HEK293 (cell line): ENCODE data around the gene PBX3.

Experiments
- CTCF ChIA-PET: fragments of 350-600 bp; formaldehyde crosslinking; extraction: SDS; loops from one replicate; lab custom pipeline; 2021; ENCODE audit warnings: antibody characterized with exemption; lab: Yijun Ruan, JAX
- POLR2A ChIA-PET: fragments of 300-600 bp; formaldehyde crosslinking; extraction: SDS; loops from one replicate; lab custom pipeline; 2020; ENCODE audit warnings: antibody characterized with exemption, inconsistent platforms; lab: Yijun Ruan, JAX
- H3K27ac ChIP-seq: fragments of 200-500 bp; sonication (Bioruptor generic); 2 replicates; pipeline ENCODE4 v1.5.1; 2014; ENCODE audit warnings: low read depth, low read length, control low read depth, inconsistent platforms; ENCODE audit errors: extremely low read depth
- H3K36me3 ChIP-seq, 2 experiments: fragments of 200-500 bp in 1 of 2; sonication (Bioruptor generic) in 1 of 2; 1 replicate in 1 of 2; 2 replicates in 1 of 2; pipeline ENCODE4 v1.5.1; 2014 to 2017; ENCODE audit warnings: inconsistent platforms in 2 of 2, low read length in 2 of 2; ENCODE audit not compliant: control insufficient read depth in 2 of 2, insufficient read depth in 1 of 2
- H3K4me1 ChIP-seq: fragments of 200-500 bp; sonication (Bioruptor generic); 2 replicates; pipeline ENCODE4 v1.5.1; 2014; ENCODE audit warnings: mild to moderate bottlenecking, low read length, inconsistent platforms; ENCODE audit not compliant: control insufficient read depth, insufficient read depth
- H3K4me3 ChIP-seq: 2 replicates; pipeline ENCODE4 v1.5.1; 2011; ENCODE audit warnings: low read depth, mild to moderate bottlenecking, control low read depth, low read length, moderate library complexity
- H3K9me3 ChIP-seq: fragments of 200-500 bp; sonication (Bioruptor generic); 2 replicates; pipeline ENCODE4 v1.5.1; 2014; ENCODE audit warnings: low read depth, low read length, inconsistent platforms; ENCODE audit not compliant: control insufficient read depth, insufficient read depth
- GLI2 ChIP-seq: fragments of 450-650 bp; formaldehyde crosslinking; IDR thresholded peaks from 2 replicates; pipeline ENCODE4; 2017; ENCODE audit warnings: missing biosample characterization, missing genetic modification characterization, low read depth, borderline replicate concordance
- IKZF3 ChIP-seq: fragments of 450-650 bp; IDR thresholded peaks from 2 replicates; pipeline ENCODE4 v1.5.0; 2018; ENCODE audit warnings: missing biosample characterization, mild to moderate bottlenecking, missing genetic modification characterization, moderate library complexity
- OSR2 ChIP-seq: fragments of 450-650 bp; formaldehyde crosslinking; IDR thresholded peaks from 2 replicates; pipeline ENCODE4 v1.5.1; 2016; ENCODE audit warnings: missing biosample characterization, missing genetic modification characterization
- PRDM4 ChIP-seq: fragments of 450-650 bp; formaldehyde crosslinking; IDR thresholded peaks from 2 replicates; pipeline ENCODE4 v1.5.1; 2017; ENCODE audit warnings: missing biosample characterization, missing genetic modification characterization
- ZIC2 ChIP-seq: fragments of 450-650 bp; formaldehyde crosslinking; IDR thresholded peaks from 2 replicates; pipeline ENCODE4 v1.5.1; 2016; ENCODE audit warnings: missing biosample characterization, missing genetic modification characterization
- ZNF121 ChIP-seq: fragments of 450-650 bp; formaldehyde crosslinking; IDR thresholded peaks from 2 replicates; pipeline ENCODE4 v1.5.1; 2016; ENCODE audit warnings: missing biosample characterization, missing genetic modification characterization
- ZNF138 ChIP-seq: fragments of 450-650 bp; formaldehyde crosslinking; IDR thresholded peaks from 2 replicates; pipeline ENCODE4 v1.5.1; 2016; ENCODE audit warnings: missing biosample characterization, missing genetic modification characterization, borderline replicate concordance
- ZNF140 ChIP-seq: fragments of 450-650 bp; formaldehyde crosslinking; IDR thresholded peaks from 2 replicates; pipeline ENCODE4 v1.5.1; 2016; ENCODE audit warnings: missing biosample characterization, missing genetic modification characterization
- ZNF148 ChIP-seq: fragments of 450-650 bp; formaldehyde crosslinking; IDR thresholded peaks from 2 replicates; pipeline ENCODE4 v1.5.0; 2017; ENCODE audit warnings: missing biosample characterization, missing genetic modification characterization, borderline replicate concordance
- ZNF211 ChIP-seq: fragments of 450-650 bp; formaldehyde crosslinking; IDR thresholded peaks from 2 replicates; pipeline ENCODE4 v1.5.1; 2016; ENCODE audit warnings: low read depth, missing biosample characterization, missing genetic modification characterization
- ZNF223 ChIP-seq: fragments of 450-650 bp; formaldehyde crosslinking; IDR thresholded peaks from 2 replicates; pipeline ENCODE4 v1.5.1; 2016; ENCODE audit warnings: missing biosample characterization, missing genetic modification characterization
- ZNF23 ChIP-seq: fragments of 450-650 bp; formaldehyde crosslinking; IDR thresholded peaks from 2 replicates; pipeline ENCODE4 v1.5.1; 2016; ENCODE audit warnings: missing biosample characterization, missing genetic modification characterization, borderline replicate concordance
- ZNF324 ChIP-seq: fragments of 450-650 bp; formaldehyde crosslinking; IDR thresholded peaks from 2 replicates; pipeline ENCODE4 v1.5.1; 2016; ENCODE audit warnings: missing biosample characterization, missing genetic modification characterization
- ZNF37A ChIP-seq: fragments of 450-650 bp; IDR thresholded peaks from 2 replicates; pipeline ENCODE4 v1.5.1; 2018; ENCODE audit warnings: missing biosample characterization, missing genetic modification characterization
- ZNF398 ChIP-seq: fragments of 450-650 bp; formaldehyde crosslinking; IDR thresholded peaks from 2 replicates; pipeline ENCODE4 v1.5.1; 2017; ENCODE audit warnings: missing biosample characterization, missing genetic modification characterization
- ZNF518A ChIP-seq: fragments of 450-650 bp; formaldehyde crosslinking; conservative IDR thresholded peaks from 2 replicates; pipeline ENCODE4 v1.5.1; 2016; ENCODE audit warnings: low read depth, missing biosample characterization, missing genetic modification characterization
- ZNF629 ChIP-seq: fragments of 450-650 bp; formaldehyde crosslinking; IDR thresholded peaks from 2 replicates; pipeline ENCODE4 v1.5.1; 2017; ENCODE audit warnings: missing biosample characterization, missing genetic modification characterization
- ZNF660 ChIP-seq: fragments of 450-650 bp; IDR thresholded peaks from 2 replicates; pipeline ENCODE4 v1.5.1; 2018; ENCODE audit warnings: missing biosample characterization, mild to moderate bottlenecking, missing genetic modification characterization
- ZSCAN5A ChIP-seq: fragments of 450-650 bp; formaldehyde crosslinking; IDR thresholded peaks from 2 replicates; pipeline ENCODE4 v1.5.1; 2016; ENCODE audit warnings: missing biosample characterization, missing genetic modification characterization

PBX3 gene

DNA sequence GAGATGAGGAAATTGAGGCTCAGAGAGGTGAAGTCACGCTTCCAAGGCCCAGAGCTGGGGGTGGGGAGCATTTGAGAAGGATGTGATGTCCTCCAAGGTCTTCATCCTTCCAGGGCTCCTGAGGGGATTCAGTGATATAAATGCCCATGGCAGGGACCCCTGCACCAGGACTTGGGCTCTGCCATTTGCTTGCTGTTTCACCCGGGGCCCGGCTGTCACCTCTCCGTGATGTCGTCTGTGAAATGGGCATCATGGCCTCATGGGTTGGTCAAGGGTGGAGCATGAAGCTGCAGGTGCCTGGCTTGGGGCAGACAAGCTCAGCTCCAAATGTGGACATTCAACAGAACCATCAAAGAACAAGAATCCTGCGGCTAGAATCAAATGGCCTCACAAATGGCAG lies 253.1 kb downstream of the PBX3 start:
- Histone ChIP-seq H3K4me3 (no peak overlapping the region), H3K27ac (no peak overlapping the region), H3K4me1 (no peaks in the 10 kb centered on the region), H3K36me3 (no peaks in the 10 kb centered on the region), H3K9me3 (no peaks in the 10 kb centered on the region)
- TF ChIP-seq ZNF211 (tag by site-specific recombination): no peak
- TF ChIP-seq ZNF138 (tag by site-specific recombination): no peak
- TF ChIP-seq ZIC2: no peak
- TF ChIP-seq ZNF37A (tag by site-specific recombination): no peak
- TF ChIP-seq ZNF23 (tag by site-specific recombination): no peak
- no peak for TF ChIP-seq ZNF629 (tag by site-specific recombination)
- TF ChIP-seq ZNF223 (tag by site-specific recombination): no peak
- TF ChIP-seq ZSCAN5A: no peak
- no peak for TF ChIP-seq ZNF518A
- TF ChIP-seq GLI2 (tag by site-specific recombination): no peak
- no peak for TF ChIP-seq ZNF324 (tag by site-specific recombination)
- no peak for TF ChIP-seq PRDM4
- TF ChIP-seq OSR2: no peak
- no peak for TF ChIP-seq ZNF140 (tag by site-specific recombination)
- no peak for TF ChIP-seq ZNF398 (tag by site-specific recombination)
- TF ChIP-seq ZNF148 (tag by site-specific recombination): no peak
- TF ChIP-seq ZNF660 (tag by site-specific recombination): no peak
- no peak for TF ChIP-seq ZNF121 (tag by site-specific recombination)
- no peak for TF ChIP-seq IKZF3 (tag by site-specific recombination)
- ChIA-PET POLR2A (no interaction called here), CTCF (interaction anchor here (0.7 kb wide), 1 partner anchor 134 kb away, joined by 4 read pairs; no protein-coding TSS in a partner anchor)
